Measurements from ENCODE around the gene CTNS.

Gene CTNS

DNA sequence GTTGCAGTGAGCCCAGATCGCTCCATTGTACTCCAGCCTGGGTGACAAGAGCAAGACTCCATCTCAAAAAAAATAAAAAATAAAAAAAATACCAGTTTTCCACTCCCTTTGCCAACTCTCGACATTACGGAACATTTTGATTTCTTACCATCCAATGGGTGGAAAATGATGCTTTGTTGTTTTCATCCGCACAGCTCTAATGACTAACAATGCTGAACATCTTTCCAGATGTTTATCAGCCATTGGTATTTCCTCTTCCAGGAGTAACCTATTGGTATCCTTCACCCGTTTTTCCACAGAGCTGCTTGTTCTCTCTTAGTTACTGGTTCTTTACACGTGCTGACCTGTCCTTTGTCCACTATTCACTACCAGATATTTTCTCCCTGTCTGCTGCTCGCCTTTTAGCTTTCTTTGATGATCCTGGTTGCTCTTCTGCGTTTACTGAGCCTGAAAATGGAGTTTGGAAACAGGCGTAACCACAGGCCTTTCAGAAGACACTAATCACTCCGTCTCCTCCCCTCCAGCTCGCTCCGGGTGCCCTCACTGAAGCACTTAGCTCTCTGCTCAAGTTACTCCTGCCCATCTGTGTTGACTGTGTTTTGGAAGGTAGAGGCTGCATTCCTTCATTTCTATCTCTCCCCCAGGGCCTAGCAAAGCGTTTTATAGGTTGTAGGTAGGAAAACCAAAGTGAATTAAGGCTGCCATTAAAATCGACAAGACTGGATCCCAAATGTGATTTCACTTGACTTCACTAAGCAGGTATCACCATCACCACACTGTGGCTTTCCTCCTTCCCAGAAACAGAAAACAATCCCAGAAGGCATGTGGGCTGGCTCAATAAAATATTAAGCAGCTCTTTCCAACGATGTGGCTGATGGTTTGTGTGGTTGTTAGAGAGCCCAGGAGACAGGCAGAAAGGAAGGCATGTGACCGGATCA lies 9.5 kb upstream of the CTNS start:
- no peak for DNase-seq (ENCODE audit: low spot score)

GRCh38 chr17:3627769-3628167 lies 8.8 kb upstream of the CTNS start:
- DNase-seq (ENCODE audit: low spot score): no peak

DNA sequence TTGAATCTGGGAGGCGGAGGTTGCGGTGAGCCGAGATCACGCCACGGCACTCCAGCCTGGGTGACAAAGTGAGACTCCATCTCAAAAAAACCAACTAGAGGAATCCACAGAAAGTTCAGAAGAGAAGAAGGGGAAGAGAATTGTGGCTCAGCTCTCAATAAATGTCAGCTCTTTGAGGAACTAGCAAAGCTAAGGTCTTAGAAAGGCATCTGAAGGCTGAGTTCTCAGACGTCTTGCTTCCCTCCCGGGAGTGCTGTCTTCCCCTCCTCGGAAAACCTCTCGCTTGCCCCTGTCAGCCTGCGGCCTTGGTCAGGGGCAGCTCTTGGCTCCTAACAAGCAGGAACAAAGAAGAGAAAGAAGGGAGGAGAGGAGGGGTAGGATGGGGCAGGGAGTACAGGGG lies 5.8 kb upstream of the CTNS start:
- no peak for DNase-seq (ENCODE audit: low spot score)

GRCh38 chr17:3632287-3632686 lies 4.3 kb upstream of the CTNS start:
- DNase-seq (ENCODE audit: low spot score): no peak

DNA sequence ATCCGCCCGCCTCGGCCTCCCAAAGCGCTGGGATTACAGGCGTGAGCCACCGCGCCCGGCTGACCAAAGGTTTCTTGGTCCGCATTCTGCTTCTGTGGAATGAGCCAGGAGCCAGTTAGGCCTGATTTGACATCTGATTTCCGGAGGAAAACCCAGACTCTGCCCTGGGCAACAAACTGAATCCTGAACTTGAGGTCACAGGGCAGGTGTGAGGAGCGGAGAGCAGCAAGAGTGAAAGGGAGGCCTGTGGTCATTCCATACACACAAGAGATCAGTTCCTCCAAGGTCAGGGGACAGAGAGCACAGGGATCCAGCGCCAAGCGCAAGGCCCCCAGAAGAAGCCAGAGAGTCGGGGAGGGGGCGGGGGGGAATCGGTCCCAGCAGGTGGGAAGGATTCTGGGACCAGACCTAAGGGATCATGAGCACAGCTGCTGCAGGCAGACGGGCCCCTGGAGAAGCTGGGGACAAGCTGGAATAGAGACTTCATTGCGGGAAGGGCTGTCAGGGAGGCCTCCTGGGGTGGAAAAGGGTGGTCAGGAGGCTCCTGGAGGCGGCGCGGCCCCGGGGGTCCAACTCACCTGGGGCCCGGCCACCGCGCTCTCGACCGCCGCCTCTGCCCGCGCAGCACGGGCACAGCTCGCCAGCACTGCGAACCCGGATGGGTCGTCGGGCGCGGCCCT lies 946 bp upstream of the CTNS start:
- DNase-seq (ENCODE audit: low spot score): no peak

DNA sequence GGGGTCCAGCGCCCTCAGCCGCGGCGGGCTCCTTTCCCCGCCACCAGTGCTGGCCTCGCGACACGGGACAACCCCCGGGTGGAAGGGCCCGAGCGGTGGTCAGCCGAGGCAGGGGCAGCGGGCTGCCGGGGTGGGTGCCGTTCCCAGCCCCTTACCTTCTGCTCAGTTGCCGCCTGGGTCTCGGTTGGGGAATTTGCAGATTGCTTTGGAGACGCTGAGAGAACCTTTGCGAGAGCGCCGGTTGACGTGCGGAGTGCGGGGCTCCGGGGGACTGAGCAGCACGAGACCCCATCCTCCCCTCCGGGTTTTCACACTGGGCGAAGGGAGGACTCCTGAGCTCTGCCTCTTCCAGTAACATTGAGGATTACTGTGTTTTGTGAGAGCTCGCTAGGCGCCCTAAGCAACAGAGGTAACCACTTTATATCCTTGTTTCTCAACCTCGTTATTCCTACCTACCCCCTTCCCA lies 381 bp downstream of the CTNS start:
- DNase-seq (ENCODE audit: low spot score): no peak

DNA sequence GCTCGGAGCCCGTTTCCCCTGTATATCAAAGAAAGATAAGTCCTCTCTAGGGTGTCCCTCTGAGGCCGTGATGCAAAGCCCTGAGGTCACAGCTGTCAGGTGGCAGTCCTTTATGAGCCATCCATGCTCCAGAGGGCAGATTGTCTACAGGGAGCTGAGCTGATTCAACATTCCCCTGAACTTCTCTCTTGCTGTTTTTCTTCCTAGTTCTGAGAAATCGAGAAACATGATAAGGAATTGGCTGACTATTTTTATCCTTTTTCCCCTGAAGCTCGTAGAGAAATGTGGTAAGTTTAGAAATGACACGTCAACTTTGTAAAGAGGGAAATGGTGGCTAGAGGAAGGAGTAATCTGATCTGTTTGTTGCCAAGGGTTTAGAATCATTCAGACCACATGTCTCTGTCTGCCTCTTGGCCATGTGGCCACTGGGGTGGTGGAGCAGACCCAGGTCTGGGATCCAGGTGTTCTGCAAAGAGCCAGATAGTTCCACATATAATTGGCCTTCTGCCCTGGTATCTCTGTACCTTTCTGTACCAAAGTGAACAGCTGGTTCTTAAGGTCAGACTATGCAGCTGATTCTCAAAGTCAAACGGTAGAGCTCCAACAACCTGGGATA lies 3.5 kb downstream of the CTNS start:
- DNase-seq (ENCODE audit: low spot score): no peak

- no peak for DNase-seq (ENCODE audit: low spot score)
Measured at GRCh38 chr17:3641014-3641413, 4.5 kb downstream of the CTNS start.

GRCh38 chr17:3641717-3642486 lies 5.3 kb downstream of the CTNS start:
- no peak for DNase-seq (ENCODE audit: low spot score)

GRCh38 chr17:3643889-3644349 lies 7.4 kb downstream of the CTNS start:
- DNase-seq (ENCODE audit: low spot score): no peak

DNA sequence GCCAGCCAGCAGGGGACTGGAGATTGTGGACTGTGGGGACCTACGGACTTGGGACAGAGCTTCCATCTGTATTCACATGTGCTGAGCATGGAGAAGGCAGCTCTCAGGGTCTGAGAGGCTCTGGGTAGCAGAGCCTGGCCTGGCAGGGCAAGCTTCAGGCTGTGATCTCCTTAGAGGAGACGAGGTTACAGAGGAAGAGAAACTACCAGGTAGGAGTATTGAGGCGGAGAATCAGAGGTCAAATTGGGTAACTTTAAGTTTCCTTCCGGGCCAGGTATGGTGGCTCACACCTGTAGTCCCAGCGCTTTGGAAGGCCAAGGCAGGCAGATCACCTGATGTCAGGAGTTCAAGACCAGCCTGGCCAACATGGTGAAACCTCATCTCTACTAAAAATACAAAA lies 8.8 kb downstream of the CTNS start:
- DNase-seq (ENCODE audit: low spot score): no peak

DNA sequence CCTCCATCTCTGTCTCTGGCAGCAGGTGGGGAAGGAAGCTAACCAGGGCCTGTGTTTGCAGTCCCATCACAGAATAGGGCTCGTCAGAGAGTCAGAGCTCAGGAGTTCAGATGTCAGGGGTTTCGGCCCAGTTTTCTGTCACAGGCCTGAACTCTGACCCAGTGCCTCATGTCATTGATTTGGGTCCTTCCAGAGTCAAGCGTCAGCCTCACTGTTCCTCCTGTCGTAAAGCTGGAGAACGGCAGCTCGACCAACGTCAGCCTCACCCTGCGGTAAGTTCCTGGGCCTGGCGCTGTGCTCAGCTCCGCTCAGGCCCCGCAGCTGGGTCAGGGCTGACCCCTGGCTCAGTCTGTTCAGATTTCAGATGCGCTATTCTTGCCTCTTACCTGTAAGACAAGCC lies 10.7 kb downstream of the CTNS start:
- DNase-seq (ENCODE audit: low spot score): no peak

DNA sequence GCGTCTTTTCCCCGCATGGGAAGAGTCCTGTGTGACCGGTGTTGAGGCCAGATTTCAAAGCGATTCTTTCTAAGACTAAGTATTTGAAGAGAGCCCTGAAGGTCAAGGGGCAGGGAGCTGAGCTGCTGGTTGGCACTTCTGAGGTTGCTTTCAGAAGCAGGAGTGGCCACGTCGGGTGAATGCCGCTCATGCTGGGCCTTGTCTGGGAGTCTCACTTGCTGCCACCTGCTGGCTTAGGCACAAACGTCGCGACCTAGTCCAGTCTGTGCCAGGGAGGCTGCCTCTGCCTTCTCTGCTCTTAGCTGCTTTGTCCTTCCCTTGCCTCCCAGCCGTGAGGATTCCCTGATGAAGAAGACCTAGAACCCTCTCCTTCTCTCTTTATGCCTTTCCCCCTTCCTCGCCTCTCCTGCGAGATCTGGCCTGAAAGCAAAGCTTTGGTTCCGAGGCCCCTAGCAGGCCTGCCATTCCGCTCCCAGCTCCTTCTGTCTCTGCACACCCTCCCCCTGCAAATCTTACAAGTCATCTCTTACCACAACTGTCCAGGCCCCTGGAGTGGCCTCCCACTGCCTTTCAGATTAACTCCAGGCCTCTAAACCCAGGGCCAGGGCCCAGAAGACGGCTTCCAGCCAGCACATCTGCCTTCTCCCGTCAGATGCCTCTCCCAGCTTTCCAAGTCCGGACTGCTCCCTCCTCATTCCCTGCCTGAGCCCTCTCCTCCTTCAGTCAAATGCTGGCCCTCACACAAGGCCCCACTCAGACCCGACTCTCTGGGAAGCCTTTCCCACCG lies 11.4 kb downstream of the CTNS start:
- DNase-seq (ENCODE audit: low spot score): peak; percentile 68

DNA sequence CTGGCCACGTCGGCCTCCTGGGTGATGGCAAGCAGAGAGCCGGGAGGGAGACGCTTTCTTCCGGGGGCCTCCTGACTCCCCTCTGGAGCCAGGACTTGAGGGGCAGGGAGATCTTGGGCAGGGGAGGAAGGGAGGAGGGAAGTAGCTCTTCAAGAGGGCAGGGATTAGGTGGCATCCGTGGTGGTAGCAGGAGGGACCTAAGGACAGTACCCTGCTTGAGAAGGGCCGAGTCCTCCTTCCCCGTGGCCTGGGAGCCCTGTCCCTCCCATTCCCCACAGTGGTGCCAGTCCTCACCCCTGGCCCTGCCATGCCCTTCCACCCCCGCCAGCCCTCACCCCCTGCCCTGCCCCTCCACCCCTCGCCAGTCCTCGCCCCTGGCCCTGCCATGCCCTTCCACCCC lies 19.2 kb downstream of the CTNS start:
- no peak for DNase-seq (ENCODE audit: low spot score)

DNA sequence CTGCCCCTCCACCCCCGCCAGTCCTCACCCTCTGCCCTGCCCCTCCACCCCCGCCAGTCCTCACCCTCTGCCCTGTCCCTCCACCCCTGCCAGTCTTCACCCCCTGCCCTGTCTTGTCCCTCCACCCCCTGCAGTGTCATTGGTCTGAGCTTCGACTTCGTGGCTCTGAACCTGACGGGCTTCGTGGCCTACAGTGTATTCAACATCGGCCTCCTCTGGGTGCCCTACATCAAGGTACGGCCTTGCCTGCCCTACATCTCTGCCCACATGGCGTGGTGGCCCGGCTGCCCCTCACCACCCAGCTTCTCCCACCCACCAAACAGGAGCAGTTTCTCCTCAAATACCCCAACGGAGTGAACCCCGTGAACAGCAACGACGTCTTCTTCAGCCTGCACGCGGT lies 19.8 kb downstream of the CTNS start:
- no peak for DNase-seq (ENCODE audit: low spot score)

DNA sequence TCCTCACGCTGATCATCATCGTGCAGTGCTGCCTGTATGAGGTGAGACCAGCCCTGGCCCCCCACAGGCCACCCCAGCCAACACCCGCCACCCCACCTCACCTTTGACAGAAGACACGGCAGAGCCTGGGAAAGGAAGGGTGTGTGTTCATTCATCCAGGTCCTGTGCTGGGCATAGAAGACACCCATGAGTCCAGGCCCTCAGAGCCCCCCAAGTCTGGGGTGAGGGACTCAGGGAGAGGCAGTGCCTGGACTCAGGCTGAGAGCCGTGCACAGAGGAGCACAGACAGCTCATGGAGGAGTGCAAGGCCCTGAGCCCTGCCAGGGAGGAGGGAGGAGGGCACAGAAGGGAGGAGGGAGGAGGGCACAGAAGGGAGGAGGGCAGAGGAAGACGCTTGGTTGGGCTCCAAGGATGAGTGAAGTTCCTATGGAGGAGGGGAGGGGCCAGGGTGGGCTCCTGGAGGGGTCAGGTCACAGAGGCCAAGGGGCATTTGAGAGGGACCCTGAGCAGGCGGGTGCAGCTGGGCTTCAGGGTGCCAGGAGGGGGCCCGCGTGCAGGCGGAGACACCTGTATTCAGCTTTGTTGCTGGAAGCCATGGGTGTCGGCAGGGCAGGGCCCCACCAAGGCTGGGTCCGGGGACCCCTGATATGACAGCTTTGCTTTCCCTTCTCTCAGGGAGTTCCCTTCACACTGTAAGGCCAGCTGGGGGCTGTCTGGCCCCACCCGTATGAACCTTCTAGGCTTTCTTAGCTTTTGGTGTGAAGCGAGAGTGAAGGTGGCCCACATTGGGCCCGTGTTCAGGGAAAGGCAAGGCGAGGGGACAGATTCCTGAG lies 20.4 kb downstream of the CTNS start:
- no peak for DNase-seq (ENCODE audit: low spot score)

GRCh38 chr17:3657588-3657869 lies 21.0 kb downstream of the CTNS start:
- no peak for DNase-seq (ENCODE audit: low spot score)

DNA sequence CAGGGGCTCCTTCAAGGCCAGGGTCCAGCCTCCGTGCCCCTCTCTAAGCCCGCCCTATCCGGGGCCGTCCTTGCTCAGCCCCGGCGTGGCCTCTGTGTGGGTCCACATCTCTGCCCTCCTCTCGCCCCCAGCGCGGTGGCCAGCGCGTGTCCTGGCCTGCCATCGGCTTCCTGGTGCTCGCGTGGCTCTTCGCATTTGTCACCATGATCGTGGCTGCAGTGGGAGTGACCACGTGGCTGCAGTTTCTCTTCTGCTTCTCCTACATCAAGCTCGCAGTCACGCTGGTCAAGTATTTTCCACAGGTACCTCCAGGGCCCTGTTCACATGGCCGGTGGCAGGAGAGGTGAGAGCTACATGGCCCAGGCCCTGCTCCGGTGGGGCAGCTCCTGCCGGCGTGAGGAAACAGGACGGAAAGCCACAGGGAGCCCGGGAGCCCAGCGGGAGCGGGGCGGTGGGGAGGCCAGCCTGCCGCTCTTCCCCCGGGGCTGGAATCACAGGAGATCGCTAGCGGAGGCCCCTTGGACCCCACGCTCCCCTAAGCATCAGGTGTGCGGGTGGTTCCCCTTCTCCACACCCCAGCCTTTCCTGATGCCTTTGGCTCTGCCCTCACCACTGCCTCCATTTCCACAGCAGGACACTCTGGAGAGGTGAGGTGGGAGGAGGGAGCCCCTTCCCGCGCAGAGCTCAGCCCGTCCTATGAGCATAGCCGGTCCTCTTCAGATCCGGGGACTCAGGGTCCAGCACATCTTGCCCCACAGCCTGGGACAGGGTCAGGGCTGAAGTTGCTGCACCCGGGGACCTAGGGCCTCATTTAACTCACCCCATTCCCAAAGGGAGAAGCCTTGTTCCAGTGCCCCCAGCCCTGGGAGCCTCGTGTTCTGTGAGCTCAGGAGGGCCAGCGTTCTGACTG lies 21.6 kb downstream of the CTNS start:
- no peak for DNase-seq (ENCODE audit: low spot score)

- no peak for DNase-seq (ENCODE audit: low spot score)
Measured at GRCh38 chr17:3658784-3659449, 22.4 kb downstream of the CTNS start.
